ENCODE results near the gene SMAD3.

- no peak for TF ChIP-seq CTCF (IDR thresholded peaks at IDR 0.05; ENCODE audit: low read depth, low read length, missing input control)
- TF ChIP-seq TAF1 (conservative IDR thresholded peaks at IDR 0.05), result no peak
- TF ChIP-seq ZBTB33 (IDR thresholded peaks at IDR 0.05), result no peak
- TF ChIP-seq SP1 (IDR thresholded peaks at IDR 0.05), result no peak
- TF ChIP-seq YY1 (IDR thresholded peaks at IDR 0.05), result no peak
- no peak for TF ChIP-seq REST (IDR thresholded peaks at IDR 0.05)
- TF ChIP-seq GABPA (IDR thresholded peaks at IDR 0.05 in 1 of 2, conservative IDR thresholded peaks at IDR 0.05 in 1 of 2), result no peak
- TF ChIP-seq RAD21 (IDR thresholded peaks at IDR 0.05), result no peak
- TF ChIP-seq ATF3 (IDR thresholded peaks at IDR 0.05), result no peak
- TF ChIP-seq JUND (IDR thresholded peaks at IDR 0.05), result no peak
Observed at GRCh38 chr15:67156834-67157233, 91.4 kb downstream of the SMAD3 start.

Data from liver (tissue), 3 donors.